GM19099 (cell line): ENCODE measurements around the gene DNAJC7.

ENCODE experiments used
- POLR2A ChIP-seq: IDR thresholded peaks from 3 replicates; pipeline ENCODE4 v1.6.1; 2011; ENCODE audit warnings: low read depth; ENCODE audit not compliant: insufficient read length; ENCODE audit errors: extremely low read depth

The DNAJC7 gene

DNA sequence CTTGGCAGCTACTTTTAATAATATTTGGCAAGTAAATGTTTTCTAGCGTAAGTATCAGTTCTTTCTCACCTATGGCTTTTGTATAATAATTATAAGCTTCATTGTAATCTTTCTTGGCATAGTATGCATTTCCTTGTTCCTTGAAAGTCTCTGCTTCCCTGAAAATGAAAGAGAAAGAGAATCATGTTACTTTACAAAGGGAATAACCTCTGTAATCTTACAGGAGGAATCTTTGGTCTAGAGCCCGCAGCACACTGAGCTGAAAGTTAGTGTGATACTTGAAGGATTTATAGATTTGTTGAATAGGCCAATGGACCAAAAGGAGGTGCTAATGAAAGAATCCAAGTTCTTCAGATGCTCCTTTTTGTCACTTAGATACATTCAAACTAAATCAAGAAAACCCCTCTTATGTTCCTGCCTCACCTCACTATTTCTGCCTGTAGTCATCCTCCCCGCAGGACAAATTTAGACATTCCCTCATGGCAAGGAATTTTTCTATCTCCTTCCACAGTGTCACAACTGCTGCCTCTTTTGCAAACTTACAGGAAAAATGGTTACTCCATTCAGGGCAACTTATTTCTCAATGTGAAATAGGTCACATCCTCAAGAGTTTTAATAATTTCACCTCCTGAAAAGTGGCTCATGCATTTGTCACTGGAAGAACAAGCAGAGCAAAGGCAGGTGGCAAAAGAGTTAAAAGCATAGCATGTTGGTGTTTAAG lies 16.7 kb downstream of the DNAJC7 start:
- no peak for TF ChIP-seq POLR2A

DNA sequence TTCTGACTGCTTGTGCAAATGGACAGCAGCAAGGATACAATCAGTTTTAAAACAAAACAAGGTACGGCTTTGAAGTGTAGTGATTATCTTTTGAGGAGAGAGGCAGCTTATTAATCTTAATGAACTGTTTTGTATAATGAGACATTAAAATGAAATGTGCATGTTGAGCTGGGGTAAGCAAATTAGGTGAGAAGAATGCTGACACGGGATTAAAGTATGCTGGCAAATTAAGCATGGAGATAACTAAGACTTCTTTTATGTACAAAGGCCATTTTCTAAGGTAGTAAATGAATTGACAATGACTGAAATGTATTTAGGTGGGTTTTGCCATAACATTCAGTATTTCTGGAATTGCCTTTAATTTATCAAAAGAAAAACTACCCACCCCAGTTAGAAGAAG lies 18.7 kb downstream of the DNAJC7 start:
- no peak for TF ChIP-seq POLR2A

GRCh38 chr17:41996855-41997164 lies 20.4 kb downstream of the DNAJC7 start:
- TF ChIP-seq POLR2A, result no peak

DNA sequence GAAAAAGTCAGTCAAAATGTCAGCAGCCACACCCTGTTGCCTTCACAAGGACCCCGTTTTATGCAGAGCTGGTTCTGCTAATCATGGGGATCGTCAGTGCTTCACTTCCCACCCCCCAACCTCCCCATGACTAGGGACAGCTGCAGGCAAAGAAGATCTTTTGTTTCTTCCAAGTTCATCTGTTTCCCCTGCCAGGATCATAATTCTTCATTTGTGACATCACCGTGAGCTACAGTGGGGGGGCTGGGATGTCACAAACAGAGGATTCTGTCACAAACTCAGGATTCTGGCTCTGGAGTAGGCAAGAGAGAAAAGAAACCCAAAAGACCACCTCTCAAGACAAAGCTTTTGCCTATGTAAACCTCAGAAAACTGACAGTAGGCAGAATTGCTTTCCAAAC lies 24.7 kb downstream of the DNAJC7 start:
- no peak for TF ChIP-seq POLR2A

GRCh38 chr17:41989702-41990419 lies 27.4 kb downstream of the DNAJC7 start:
- no peak for TF ChIP-seq POLR2A

GRCh38 chr17:41988418-41988817 lies 28.8 kb downstream of the DNAJC7 start:
- TF ChIP-seq POLR2A, result no peak

DNA sequence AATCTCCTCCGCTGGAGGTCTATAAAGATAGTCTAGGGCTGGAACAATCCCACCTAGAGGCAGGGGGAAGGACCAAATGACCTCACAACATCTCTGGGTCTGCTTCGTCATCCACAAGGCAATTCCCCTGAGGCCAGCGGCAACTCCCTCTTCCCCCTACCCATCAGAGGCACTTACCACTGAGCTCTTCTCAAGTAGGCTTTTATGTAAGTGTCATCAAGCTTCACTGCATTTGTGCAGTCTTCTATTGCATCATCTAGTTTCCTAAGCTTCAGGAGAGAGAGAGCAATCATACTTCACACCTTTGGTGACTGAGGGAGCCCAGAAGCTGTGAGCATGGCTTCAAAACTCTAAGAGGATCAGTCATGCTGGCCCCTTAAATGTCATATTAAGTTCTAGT lies 29.6 kb downstream of the DNAJC7 start:
- no peak for TF ChIP-seq POLR2A

GRCh38 chr17:41986634-41987033 lies 30.6 kb downstream of the DNAJC7 start:
- no peak for TF ChIP-seq POLR2A

GRCh38 chr17:41985919-41986318 lies 31.3 kb downstream of the DNAJC7 start:
- TF ChIP-seq POLR2A, result no peak

DNA sequence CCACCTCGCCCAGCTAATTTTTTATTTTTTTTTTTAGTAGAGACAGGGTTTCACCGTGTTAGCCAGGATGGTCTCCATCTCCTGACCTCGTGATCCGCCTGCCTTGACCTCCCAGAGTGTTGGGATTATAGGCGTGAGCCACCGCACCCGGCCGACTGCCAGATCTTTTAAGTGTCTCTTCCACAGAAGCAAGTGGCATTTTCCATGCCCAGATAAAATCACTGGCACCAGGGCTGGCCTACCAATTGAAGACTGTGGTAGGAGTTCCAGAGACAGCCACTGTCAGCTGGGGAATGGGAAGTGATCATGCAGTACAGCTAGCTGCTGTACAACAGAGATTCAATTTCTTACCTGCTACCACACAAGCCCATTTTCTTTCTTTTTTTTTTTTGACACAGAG lies 32.8 kb downstream of the DNAJC7 start:
- TF ChIP-seq POLR2A, result no peak

GRCh38 chr17:41982026-41982760 lies 35.0 kb downstream of the DNAJC7 start:
- TF ChIP-seq POLR2A, result no peak

DNA sequence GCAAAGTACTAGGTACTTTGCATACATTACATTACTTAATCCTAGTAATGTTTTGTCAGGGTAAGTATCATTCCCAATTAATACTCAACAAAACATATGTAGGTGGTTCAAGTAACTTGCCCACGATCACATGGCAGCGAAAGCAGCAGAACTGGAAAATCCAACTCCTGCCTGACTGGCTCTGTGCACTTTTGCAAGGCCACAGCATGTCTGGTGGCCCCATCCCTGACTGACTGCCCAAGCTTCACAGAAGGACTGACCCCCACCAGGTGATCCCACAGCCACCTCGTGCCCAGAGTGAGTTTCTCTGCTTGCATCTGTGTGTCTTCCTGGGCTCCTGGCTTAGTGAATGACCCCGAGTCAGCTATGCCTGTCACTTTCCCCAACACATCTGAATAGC lies 39.2 kb downstream of the DNAJC7 start:
- TF ChIP-seq POLR2A, result no peak

GRCh38 chr17:41976142-41976768 lies 41.0 kb downstream of the DNAJC7 start:
- no peak for TF ChIP-seq POLR2A

GRCh38 chr17:41975099-41976083 lies 41.8 kb downstream of the DNAJC7 start:
- TF ChIP-seq POLR2A, result no peak

DNA sequence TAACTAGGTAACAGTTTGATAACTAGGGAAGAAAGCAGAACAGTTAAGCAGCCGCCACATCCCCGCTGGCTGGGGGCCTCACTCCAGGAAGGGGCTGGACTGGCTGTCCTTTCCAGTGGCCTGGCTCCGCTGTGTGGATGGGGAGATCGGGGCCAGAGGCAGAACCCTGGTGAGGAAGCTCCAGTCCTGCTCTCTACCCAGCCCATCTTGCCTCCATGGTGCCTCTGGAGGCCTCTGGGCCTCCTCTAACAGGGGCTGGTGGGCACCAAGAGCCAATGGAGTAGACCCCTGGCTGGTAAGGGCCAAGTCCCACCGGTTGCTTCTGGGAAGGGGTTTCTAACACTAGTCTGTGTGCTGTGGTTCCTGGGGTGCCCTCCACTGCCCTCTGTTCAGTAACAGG lies 42.6 kb downstream of the DNAJC7 start:
- TF ChIP-seq POLR2A, result no peak

GRCh38 chr17:41974031-41974430 lies 43.2 kb downstream of the DNAJC7 start:
- TF ChIP-seq POLR2A, result no peak
